Subcutaneous abdominal adipose tissue (tissue), 5 donors: ENCODE results near the gene ZNF407.

ENCODE experiments used
- H3K27ac ChIP-seq: one replicate; pipeline ENCODE4 v1.7.0; 2013; ENCODE audit warnings: low read depth, mild to moderate bottlenecking, inconsistent platforms, low read length, moderate library complexity
- H3K27me3 ChIP-seq, 5 donors: one replicate each; pipeline ENCODE4 v1.7.0; 2013; ENCODE audit warnings: low read length in 5 of 5, inconsistent platforms in 1 of 5; ENCODE audit not compliant: control insufficient read depth in 5 of 5, insufficient read depth in 4 of 5
- H3K36me3 ChIP-seq, 5 donors: one replicate each; pipeline ENCODE4 v1.7.0; 2013; ENCODE audit warnings: low read length in 5 of 5; ENCODE audit not compliant: control insufficient read depth in 5 of 5, insufficient read depth in 5 of 5
- H3K4me1 ChIP-seq, 5 donors: one replicate each; pipeline ENCODE4 v1.7.0; 2013; ENCODE audit warnings: low read length in 5 of 5, mild to moderate bottlenecking in 3 of 5, moderate library complexity in 1 of 5; ENCODE audit not compliant: control insufficient read depth in 5 of 5, insufficient read depth in 5 of 5
- H3K4me3 ChIP-seq, 5 donors: one replicate each; pipeline ENCODE4 v1.7.0; 2013; ENCODE audit warnings: low read length in 5 of 5, low read depth in 1 of 5
- H3K9ac ChIP-seq, 5 donors: one replicate each; pipeline ENCODE4 v1.7.0; 2013; ENCODE audit warnings: low read length in 5 of 5, mild to moderate bottlenecking in 4 of 5, moderate library complexity in 3 of 5
- H3K9me3 ChIP-seq, 5 donors: one replicate each; pipeline ENCODE4 v1.7.0; 2013; ENCODE audit warnings: low read length in 5 of 5; ENCODE audit not compliant: control insufficient read depth in 5 of 5
- donor health status: healthy.
- donor health status: healthy.
- donor health status: healthy.
- donor health status: healthy.
- donor health status: healthy.

ZNF407 gene

GRCh38 chr18:74898965-74899364, 301.3 kb downstream of the ZNF407 start:
- Histone ChIP-seq H3K9me3 (no peaks in the 10 kb centered on the region), H3K27me3 (no peaks in the 10 kb centered on the region), H3K36me3 (no peaks in the 10 kb centered on the region), H3K27ac (no peak overlapping the region), H3K9ac (no peak overlapping the region), H3K4me3 (no peak overlapping the region), H3K4me1 (peaks cover 0 to 9% (median 4%) of the 10 kb centered on the region in 5 donors)

GRCh38 chr18:74899554-74899953, 301.9 kb downstream of the ZNF407 start:
- Histone ChIP-seq H3K27me3 (no peaks in the 10 kb centered on the region), H3K9ac (no peak overlapping the region), H3K4me1 (peaks cover 0 to 9% (median 4%) of the 10 kb centered on the region in 5 donors), H3K4me3 (no peak overlapping the region), H3K27ac (no peak overlapping the region), H3K36me3 (no peaks in the 10 kb centered on the region), H3K9me3 (no peaks in the 10 kb centered on the region)

GRCh38 chr18:74901362-74902146, 303.9 kb downstream of the ZNF407 start:
- Histone ChIP-seq H3K9me3 (no peaks in the 10 kb centered on the region), H3K27me3 (no peaks in the 10 kb centered on the region), H3K4me1 (peaks cover 0 to 9% (median 4%) of the 10 kb centered on the region in 5 donors), H3K9ac (no peak overlapping the region), H3K27ac (no peak overlapping the region), H3K4me3 (no peak overlapping the region), H3K36me3 (no peaks in the 10 kb centered on the region)

- Histone ChIP-seq H3K27ac (no peak overlapping the region), H3K9me3 (no peaks in the 10 kb centered on the region), H3K27me3 (no peaks in the 10 kb centered on the region), H3K36me3 (peaks cover 0 to 1% (median 0%) of the 10 kb centered on the region in 5 donors), H3K4me1 (peaks cover 0 to 9% (median 4%) of the 10 kb centered on the region in 5 donors), H3K9ac (no peak overlapping the region), H3K4me3 (no peak overlapping the region)
Observed at GRCh38 chr18:74902147-74902455, 304.4 kb downstream of the ZNF407 start.

- Histone ChIP-seq H3K9me3 (no peaks in the 10 kb centered on the region), H3K4me1 (no peaks in the 10 kb centered on the region), H3K4me3 (no peak overlapping the region), H3K27me3 (no peaks in the 10 kb centered on the region), H3K9ac (no peak overlapping the region), H3K27ac (no peak overlapping the region), H3K36me3 (peaks cover 0 to 3% (median 0%) of the 10 kb centered on the region in 5 donors)
Observed at GRCh38 chr18:74905247-74905646, 307.6 kb downstream of the ZNF407 start.

GRCh38 chr18:74906184-74906583, 308.5 kb downstream of the ZNF407 start:
- no peak overlapping the region for H3K4me3 ChIP-seq
- no peaks in the 10 kb centered on the region for H3K4me1 ChIP-seq
- H3K27ac ChIP-seq, result no peak overlapping the region
- peaks cover 0 to 3% (median 0%) of the 10 kb centered on the region in 5 donors for H3K36me3 ChIP-seq
- no peak overlapping the region for H3K9ac ChIP-seq
- H3K9me3 ChIP-seq, result no peaks in the 10 kb centered on the region
- H3K27me3 ChIP-seq, result no peaks in the 10 kb centered on the region

- Histone ChIP-seq H3K27ac (no peak overlapping the region), H3K36me3 (no peaks in the 10 kb centered on the region), H3K27me3 (no peaks in the 10 kb centered on the region), H3K9ac (no peak overlapping the region), H3K9me3 (no peaks in the 10 kb centered on the region), H3K4me1 (peaks cover 2 to 11% (median 8%) of the 10 kb centered on the region in 5 donors), H3K4me3 (no peak overlapping the region)
Observed at GRCh38 chr18:74914052-74914591, 316.5 kb downstream of the ZNF407 start.

- Histone ChIP-seq H3K27me3 (no peaks in the 10 kb centered on the region), H3K27ac (no peak overlapping the region), H3K36me3 (no peaks in the 10 kb centered on the region), H3K4me1 (peaks cover 2 to 14% (median 8%) of the 10 kb centered on the region in 5 donors), H3K9me3 (no peaks in the 10 kb centered on the region), H3K4me3 (no peak overlapping the region), H3K9ac (no peak overlapping the region)
Observed at GRCh38 chr18:74914648-74915047, 317.0 kb downstream of the ZNF407 start.

GRCh38 chr18:74916773-74917393, 319.2 kb downstream of the ZNF407 start:
- Histone ChIP-seq H3K4me3 (no peak overlapping the region), H3K36me3 (peaks cover 0 to 5% (median 2%) of the 10 kb centered on the region in 5 donors), H3K4me1 (peaks cover 2 to 14% (median 8%) of the 10 kb centered on the region in 5 donors), H3K27me3 (no peaks in the 10 kb centered on the region), H3K9me3 (no peaks in the 10 kb centered on the region), H3K27ac (no peak overlapping the region), H3K9ac (no peak overlapping the region)

GRCh38 chr18:74918276-74918790, 320.7 kb downstream of the ZNF407 start:
- Histone ChIP-seq H3K4me1 (peaks cover 2 to 14% (median 8%) of the 10 kb centered on the region in 5 donors), H3K4me3 (no peak overlapping the region), H3K36me3 (peaks cover 0 to 7% (median 3%) of the 10 kb centered on the region in 5 donors), H3K9me3 (no peaks in the 10 kb centered on the region), H3K27me3 (no peaks in the 10 kb centered on the region), H3K27ac (no peak overlapping the region), H3K9ac (no peak overlapping the region)
